Measurements from ENCODE around the gene KCTD14.

DNA sequence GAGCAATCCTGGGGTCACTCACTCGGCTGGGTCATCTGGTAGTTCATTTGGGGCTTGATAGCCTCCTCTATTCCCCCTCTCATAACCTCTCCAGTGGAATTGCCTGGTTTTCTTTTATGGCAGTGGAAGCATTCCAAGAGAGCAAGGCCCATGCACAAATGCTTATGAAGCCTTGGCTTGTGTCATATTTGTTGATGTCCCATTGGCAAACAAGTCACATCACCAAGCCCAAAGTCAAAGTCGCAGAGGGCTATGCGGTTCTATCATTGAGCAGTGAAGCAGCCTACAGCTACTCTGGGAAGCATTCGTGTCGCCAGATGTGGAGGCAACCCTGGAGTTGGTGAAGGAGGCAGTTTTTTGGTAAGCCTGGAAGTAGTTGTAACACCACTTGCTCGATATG is 12.3 kb downstream of the KCTD14 start:
- TF ChIP-seq HMGXB4 (CRISPR knock-in tag; IDR thresholded peaks at IDR 0.05; ENCODE audit: borderline replicate concordance) = no peak
- TF ChIP-seq BHLHE40 (IDR thresholded peaks at IDR 0.05; ENCODE audit: low read depth, low read length) = no peak
- no peak for TF ChIP-seq CTCF (IDR thresholded peaks at IDR 0.05)
- no peak for TF ChIP-seq CHD4 (IDR thresholded peaks at IDR 0.05; ENCODE audit: borderline replicate concordance)
- TF ChIP-seq MAX (IDR thresholded peaks at IDR 0.05) = no peak
- no peak for TF ChIP-seq RAD21 (conservative IDR thresholded peaks at IDR 0.05 in 1 of 2, IDR thresholded peaks at IDR 0.05 in 1 of 2)
- no peak for TF ChIP-seq EP300 (IDR thresholded peaks at IDR 0.05)
- TF ChIP-seq REST (IDR thresholded peaks at IDR 0.05) = no peak
- no peak for TF ChIP-seq POLR2A (IDR thresholded peaks at IDR 0.05; ENCODE audit: low read length)
- no peak for TF ChIP-seq RNF2 (IDR thresholded peaks at IDR 0.05; ENCODE audit: borderline replicate concordance, low read depth)
- no peak for TF ChIP-seq JUN (IDR thresholded peaks at IDR 0.05)
- TF ChIP-seq MYC (IDR thresholded peaks at IDR 0.05; ENCODE audit: borderline replicate concordance, low read length) = no peak
